HEK293 (cell line): ENCODE results near the gene PHF20.

Experiments
- HIC1 ChIP-seq: fragments of 450-650 bp; formaldehyde crosslinking; IDR thresholded peaks from 2 replicates; pipeline ENCODE4 v1.5.1; 2016; ENCODE audit warnings: missing biosample characterization, missing genetic modification characterization
- HOXA7 ChIP-seq: sonication (generic); formaldehyde crosslinking; IDR thresholded peaks from 2 replicates; pipeline ENCODE4 v1.8.1; 2022; ENCODE audit warnings: missing genetic modification reagents, borderline replicate concordance
- KLF10 ChIP-seq: fragments of 450-650 bp; IDR thresholded peaks from 2 replicates; pipeline ENCODE4 v1.5.1; 2018; ENCODE audit warnings: missing biosample characterization, mild to moderate bottlenecking, missing genetic modification characterization
- PRDM10 ChIP-seq: fragments of 450-650 bp; formaldehyde crosslinking; IDR thresholded peaks from 2 replicates; pipeline ENCODE4 v1.5.1; 2016; ENCODE audit warnings: missing biosample characterization, missing genetic modification characterization
- SALL2 ChIP-seq: fragments of 450-650 bp; formaldehyde crosslinking; IDR thresholded peaks from 2 replicates; pipeline ENCODE4 v1.5.0; 2017; ENCODE audit warnings: missing biosample characterization, mild to moderate bottlenecking, missing genetic modification characterization, borderline replicate concordance
- SCRT1 ChIP-seq: fragments of 450-650 bp; formaldehyde crosslinking; IDR thresholded peaks from 2 replicates; pipeline ENCODE4 v1.5.1; 2016; ENCODE audit warnings: missing biosample characterization, missing genetic modification characterization, borderline replicate concordance
- SETDB1 ChIP-seq: IDR thresholded peaks from one replicate; pipeline ENCODE4 v1.6.1; 2017; ENCODE audit warnings: mild to moderate bottlenecking, low read length, moderate library complexity, mixed read lengths; ENCODE audit not compliant: insufficient read length
- SP2 ChIP-seq: fragments of 450-650 bp; formaldehyde crosslinking; IDR thresholded peaks from 2 replicates; pipeline ENCODE4 v1.5.1; 2016; ENCODE audit warnings: missing biosample characterization, missing genetic modification characterization
- SP3 ChIP-seq: fragments of 450-650 bp; formaldehyde crosslinking; IDR thresholded peaks from 2 replicates; pipeline ENCODE4 v1.5.1; 2016; ENCODE audit warnings: missing biosample characterization, missing genetic modification characterization
- SP7 ChIP-seq: fragments of 450-650 bp; formaldehyde crosslinking; IDR thresholded peaks from 2 replicates; pipeline ENCODE4 v1.5.1; 2016; ENCODE audit warnings: missing biosample characterization, missing genetic modification characterization
- ZNF112 ChIP-seq: fragments of 450-650 bp; formaldehyde crosslinking; IDR thresholded peaks from 2 replicates; pipeline ENCODE4 v1.5.0; 2017; ENCODE audit warnings: missing biosample characterization, missing genetic modification characterization
- ZNF18 ChIP-seq: fragments of 450-650 bp; formaldehyde crosslinking; IDR thresholded peaks from 2 replicates; pipeline ENCODE4 v1.5.1; 2016; ENCODE audit warnings: missing biosample characterization, missing genetic modification characterization
- ZNF280D ChIP-seq: fragments of 450-650 bp; formaldehyde crosslinking; IDR thresholded peaks from 2 replicates; pipeline ENCODE4 v1.5.1; 2016; ENCODE audit warnings: missing biosample characterization, missing genetic modification characterization
- ZNF302 ChIP-seq: fragments of 450-650 bp; formaldehyde crosslinking; IDR thresholded peaks from 2 replicates; pipeline ENCODE4 v1.5.1; 2016; ENCODE audit warnings: missing biosample characterization, missing genetic modification characterization, low read depth
- ZNF362 ChIP-seq: fragments of 450-650 bp; formaldehyde crosslinking; IDR thresholded peaks from 2 replicates; pipeline ENCODE4 v1.5.1; 2016; ENCODE audit warnings: missing biosample characterization, missing genetic modification characterization
- ZNF366 ChIP-seq: fragments of 450-650 bp; formaldehyde crosslinking; conservative IDR thresholded peaks from 2 replicates; pipeline ENCODE4 v1.5.1; 2016; ENCODE audit warnings: missing biosample characterization, missing genetic modification characterization
- ZNF549 ChIP-seq: fragments of 450-650 bp; IDR thresholded peaks from 2 replicates; pipeline ENCODE4 v1.5.1; 2018; ENCODE audit warnings: missing biosample characterization, missing genetic modification characterization, mild to moderate bottlenecking, inconsistent platforms, moderate library complexity
- ZNF561 ChIP-seq: fragments of 450-650 bp; IDR thresholded peaks from 2 replicates; pipeline ENCODE4 v1.5.1; 2018; ENCODE audit warnings: missing biosample characterization, missing genetic modification characterization, borderline replicate concordance
- ZNF624 ChIP-seq: fragments of 450-650 bp; formaldehyde crosslinking; IDR thresholded peaks from 2 replicates; pipeline ENCODE4 v1.5.1; 2017; ENCODE audit warnings: missing biosample characterization, missing genetic modification characterization
- ZNF660 ChIP-seq: fragments of 450-650 bp; IDR thresholded peaks from 2 replicates; pipeline ENCODE4 v1.5.1; 2018; ENCODE audit warnings: missing biosample characterization, mild to moderate bottlenecking, missing genetic modification characterization
- ZNF664 ChIP-seq: fragments of 450-650 bp; formaldehyde crosslinking; IDR thresholded peaks from 2 replicates; pipeline ENCODE4 v1.5.1; 2016; ENCODE audit warnings: missing biosample characterization, missing genetic modification characterization
- ZNF677 ChIP-seq: fragments of 450-650 bp; IDR thresholded peaks from 2 replicates; pipeline ENCODE4 v1.5.0; 2018; ENCODE audit warnings: missing biosample characterization, mild to moderate bottlenecking, missing genetic modification characterization, moderate library complexity
- ZNF692 ChIP-seq: fragments of 450-650 bp; formaldehyde crosslinking; IDR thresholded peaks from 2 replicates; pipeline ENCODE4 v1.5.1; 2016; ENCODE audit warnings: missing biosample characterization, missing genetic modification characterization
- ZSCAN16 ChIP-seq: fragments of 450-650 bp; formaldehyde crosslinking; IDR thresholded peaks from 2 replicates; pipeline ENCODE4 v1.5.1; 2016; ENCODE audit warnings: missing biosample characterization, missing genetic modification characterization
- ZSCAN23 ChIP-seq: fragments of 450-650 bp; formaldehyde crosslinking; IDR thresholded peaks from 2 replicates; pipeline ENCODE4 v1.5.1; 2016; ENCODE audit warnings: missing biosample characterization, missing genetic modification characterization

Gene PHF20

GRCh38 chr20:35771689-35772562 is at the start of gene PHF20 (continued):
- TF ChIP-seq SP7 (tag by site-specific recombination) (peak; percentile 83; the same call in 1 of the 2 replicates), ZNF549 (no peak), SETDB1 (peak; percentile 88), SALL2 (tag by site-specific recombination) (no peak), KLF10 (peak; percentile 79), ZNF366 (tag by site-specific recombination) (no peak), ZSCAN16 (no peak), SP3 (peak; percentile 94), ZNF664 (no peak), HIC1 (tag by site-specific recombination) (peak; percentile 90), ZNF280D (tag by site-specific recombination) (peak; percentile 98), ZNF561 (0 out of 2 replicates have a peak, but pooled peaks have one; percentile 34), ZNF660 (tag by site-specific recombination) (no peak), ZNF624 (tag by site-specific recombination) (no peak), ZNF677 (tag by site-specific recombination) (no peak), ZNF112 (tag by site-specific recombination) (no peak), ZSCAN23 (tag by site-specific recombination) (peak; percentile 73; the same call in 1 of the 2 replicates), PRDM10 (peak; percentile 44), ZNF362 (tag by site-specific recombination) (no peak), ZNF692 (tag by site-specific recombination) (peak; percentile 92), ZNF18 (peak; percentile 48; the same call in 1 of the 2 replicates), ZNF302 (tag by site-specific recombination) (peak; percentile 74; the same call in 1 of the 2 replicates), SP2 (peak; percentile 82), HOXA7 (CRISPR knock-in tag) (no peak), SCRT1 (tag by site-specific recombination) (no peak)
